ENCODE measurements around the gene NCK2.

DNA sequence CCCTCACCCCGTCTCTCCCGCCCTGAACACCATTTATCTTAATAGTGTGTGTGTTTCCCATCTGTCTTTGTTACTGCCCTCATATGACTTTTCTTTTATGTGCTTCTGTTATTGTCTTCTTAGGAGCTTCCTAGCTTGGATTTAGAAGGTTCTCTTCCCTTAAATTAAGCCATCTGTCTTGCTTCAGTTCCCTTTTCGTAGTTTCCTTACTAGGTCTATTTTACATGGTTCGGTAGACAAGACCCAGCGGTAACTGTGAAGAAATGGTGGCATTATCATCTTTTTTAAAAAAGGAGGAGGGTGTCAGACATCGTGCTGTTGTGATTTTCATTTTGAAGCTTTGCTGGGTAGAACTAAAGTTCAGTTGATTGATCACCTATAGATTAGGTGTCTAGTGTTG is 10.3 kb downstream of the NCK2 start:
- TF ChIP-seq, protein P1, sequence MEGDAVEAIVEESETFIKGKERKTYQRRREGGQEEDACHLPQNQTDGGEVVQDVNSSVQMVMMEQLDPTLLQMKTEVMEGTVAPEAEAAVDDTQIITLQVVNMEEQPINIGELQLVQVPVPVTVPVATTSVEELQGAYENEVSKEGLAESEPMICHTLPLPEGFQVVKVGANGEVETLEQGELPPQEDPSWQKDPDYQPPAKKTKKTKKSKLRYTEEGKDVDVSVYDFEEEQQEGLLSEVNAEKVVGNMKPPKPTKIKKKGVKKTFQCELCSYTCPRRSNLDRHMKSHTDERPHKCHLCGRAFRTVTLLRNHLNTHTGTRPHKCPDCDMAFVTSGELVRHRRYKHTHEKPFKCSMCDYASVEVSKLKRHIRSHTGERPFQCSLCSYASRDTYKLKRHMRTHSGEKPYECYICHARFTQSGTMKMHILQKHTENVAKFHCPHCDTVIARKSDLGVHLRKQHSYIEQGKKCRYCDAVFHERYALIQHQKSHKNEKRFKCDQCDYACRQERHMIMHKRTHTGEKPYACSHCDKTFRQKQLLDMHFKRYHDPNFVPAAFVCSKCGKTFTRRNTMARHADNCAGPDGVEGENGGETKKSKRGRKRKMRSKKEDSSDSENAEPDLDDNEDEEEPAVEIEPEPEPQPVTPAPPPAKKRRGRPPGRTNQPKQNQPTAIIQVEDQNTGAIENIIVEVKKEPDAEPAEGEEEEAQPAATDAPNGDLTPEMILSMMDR (conservative IDR thresholded peaks at IDR 0.05 in 1 of 2, IDR thresholded peaks at IDR 0.05 in 1 of 2; ENCODE audit: extremely low read depth in 1 of 2, insufficient read depth in 1 of 2, low read depth in 1 of 2, low read length in 2 of 2) = no peak
- TF ChIP-seq EZH2 (IDR thresholded peaks at IDR 0.05; ENCODE audit: borderline replicate concordance, low read length) = no peak
